Measurements from ENCODE around the gene HSPA4.

DNA sequence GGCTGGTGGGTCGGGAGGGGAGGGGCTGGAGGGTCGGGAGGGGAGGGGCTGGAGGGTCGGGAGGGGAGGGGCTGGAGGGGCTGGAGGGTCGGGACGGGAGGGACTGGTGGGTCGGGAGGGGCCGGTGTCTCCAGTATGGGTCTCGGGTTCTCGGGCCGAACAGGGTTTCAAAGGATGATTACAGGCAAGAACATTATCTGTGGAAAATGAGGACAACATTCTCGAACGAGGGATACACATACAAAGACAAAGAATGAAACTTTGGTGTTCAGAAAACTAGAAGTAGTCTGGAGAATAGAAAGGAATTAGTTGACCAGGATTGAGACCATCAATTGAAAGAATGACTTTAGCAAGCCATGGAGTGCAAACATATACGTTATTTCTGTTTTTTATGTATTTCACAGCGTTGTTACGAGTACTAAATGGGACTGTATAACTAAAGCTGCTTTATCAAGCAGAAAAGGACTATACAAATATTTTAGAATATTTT lies 25.1 kb upstream of the HSPA4 start:
- no peak for TF ChIP-seq POLR2A (IDR thresholded peaks at IDR 0.05; ENCODE audit: low read length)
- TF ChIP-seq GATA1 (IDR thresholded peaks at IDR 0.05; ENCODE audit: low read depth, low read length) = no peak
